ENCODE measurements around the gene LMNA. TPM values are rescaled to one million over a fixed set of nuclear protein-coding genes. Genes with fewer than 3 reads are reported as not detected.
A peak's percentile ranks its signal among the peaks of the same experiment; 100 is the strongest.
"Not testable (repeated sequence)": the region's sequence is repeated elsewhere in the genome, so short reads cannot be mapped to it uniquely, and the experiment has no call there.

LMNA gene
- total RNA-seq, 1 donor from 2014 or later = 92.7 TPM

DNA sequence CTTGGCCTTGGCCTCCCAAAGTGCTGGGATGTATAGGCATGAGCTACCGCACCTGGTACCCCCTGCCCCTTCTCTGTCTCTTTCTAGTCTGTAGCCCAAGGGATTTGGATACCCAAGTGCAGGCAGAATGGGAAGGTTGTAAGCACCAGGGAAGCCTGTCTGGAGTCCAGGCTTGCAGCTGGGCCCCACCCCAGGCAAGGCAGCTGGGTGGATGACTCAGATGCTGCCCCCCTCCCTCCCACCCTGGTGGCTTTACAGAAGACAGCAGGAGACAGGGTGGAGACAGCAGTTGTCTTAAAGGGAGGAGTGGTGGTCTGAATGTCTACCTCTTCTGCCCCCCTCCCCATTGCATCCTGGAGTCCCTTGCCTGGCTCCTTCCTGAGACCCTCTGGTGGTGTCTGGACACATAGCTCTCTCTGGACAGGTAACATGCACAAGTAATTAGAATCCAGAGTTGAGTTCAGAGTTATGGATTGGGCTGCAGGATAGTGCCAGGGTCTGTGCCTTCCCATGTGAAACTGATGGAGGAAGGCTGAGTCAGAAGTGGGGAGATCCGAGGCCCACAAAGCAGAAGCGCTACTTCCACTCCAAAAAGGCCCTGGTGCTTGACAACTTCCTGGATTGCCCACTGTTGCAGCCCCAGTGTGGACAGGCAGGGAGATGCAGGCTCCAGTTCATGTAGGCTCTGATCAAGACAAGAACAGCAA is 5.1 kb downstream of the LMNA start:
- H3K36me3 Mint-ChIP-seq (ENCODE audit: insufficient read depth) = peaks cover 12% of the 10 kb centered on the region

GRCh38 chr1:156120318-156120717 is 5.8 kb downstream of the LMNA start:
- no peak overlapping the region for H3K27ac Mint-ChIP-seq
- H3K4me3 Mint-ChIP-seq (ENCODE audit: low read depth) = no peak overlapping the region

More for the DNA sequence above, 5.1 kb downstream of the LMNA start:
- Mint-ChIP-seq H3K27ac (peak overlapping the region; percentile 71), H3K4me3 (ENCODE audit: low read depth) (no peak overlapping the region), H3K27me3 (peaks cover 3% of the 10 kb centered on the region), H3K9me3 (ENCODE audit: low read depth) (no peaks in the 10 kb centered on the region), H3K4me1 (ENCODE audit: low read depth) (peaks cover 30% of the 10 kb centered on the region)
- TF ChIP-seq CTCF (IDR thresholded peaks at IDR 0.05; ENCODE audit: unreplicated experiment) = no peak
- no peak for DNase-seq (ENCODE audit: low spot score, unreplicated experiment)

GRCh38 chr1:156121005-156121404 is 6.5 kb downstream of the LMNA start:
- H3K4me3 Mint-ChIP-seq (ENCODE audit: low read depth); DNase-seq (ENCODE audit: low spot score, unreplicated experiment); H3K27me3 Mint-ChIP-seq; H3K9me3 Mint-ChIP-seq (ENCODE audit: low read depth); H3K27ac Mint-ChIP-seq: not testable (repeated sequence)
- H3K36me3 Mint-ChIP-seq (ENCODE audit: insufficient read depth) = peaks cover 12% of the 10 kb centered on the region
- peaks cover 27% of the 10 kb centered on the region for H3K4me1 Mint-ChIP-seq (ENCODE audit: low read depth)

More at GRCh38 chr1:156120318-156120717, 5.8 kb downstream of the LMNA start:
- Mint-ChIP-seq H3K36me3 (ENCODE audit: insufficient read depth) (peaks cover 13% of the 10 kb centered on the region), H3K9me3 (ENCODE audit: low read depth) (no peaks in the 10 kb centered on the region), H3K27me3 (no peaks in the 10 kb centered on the region), H3K4me1 (ENCODE audit: low read depth) (peaks cover 29% of the 10 kb centered on the region)
- TF ChIP-seq CTCF (IDR thresholded peaks at IDR 0.05; ENCODE audit: unreplicated experiment) = no peak
- no peak for DNase-seq (ENCODE audit: low spot score, unreplicated experiment)

GRCh38 chr1:156121457-156121856 is 6.9 kb downstream of the LMNA start:
- Mint-ChIP-seq H3K9me3 (ENCODE audit: low read depth) (no peaks in the 10 kb centered on the region), H3K4me1 (ENCODE audit: low read depth) (peaks cover 24% of the 10 kb centered on the region), H3K4me3 (ENCODE audit: low read depth) (no peak overlapping the region), H3K27ac (no peak overlapping the region), H3K36me3 (ENCODE audit: insufficient read depth) (peaks cover 9% of the 10 kb centered on the region), H3K27me3 (no peaks in the 10 kb centered on the region)
- no peak for DNase-seq (ENCODE audit: low spot score, unreplicated experiment)
- no peak for TF ChIP-seq CTCF (IDR thresholded peaks at IDR 0.05; ENCODE audit: unreplicated experiment)

- H3K27me3 Mint-ChIP-seq = no peaks in the 10 kb centered on the region
- H3K4me3 Mint-ChIP-seq (ENCODE audit: low read depth) = no peak overlapping the region
- H3K4me1 Mint-ChIP-seq (ENCODE audit: low read depth) = peaks cover 24% of the 10 kb centered on the region
- H3K9me3 Mint-ChIP-seq (ENCODE audit: low read depth) = no peaks in the 10 kb centered on the region
- H3K36me3 Mint-ChIP-seq (ENCODE audit: insufficient read depth) = peaks cover 8% of the 10 kb centered on the region
- no peak for TF ChIP-seq CTCF (IDR thresholded peaks at IDR 0.05; ENCODE audit: unreplicated experiment)
- H3K27ac Mint-ChIP-seq = no peak overlapping the region
- DNase-seq (ENCODE audit: low spot score, unreplicated experiment) = no peak
These were observed 7.6 kb downstream of the LMNA start for GRCh38 chr1:156122086-156122485.
